Measurements from ENCODE around the gene HERC3.

- TF ChIP-seq EZH2 (IDR thresholded peaks at IDR 0.05) (no peak), POLR2AphosphoS5 (IDR thresholded peaks at IDR 0.05; ENCODE audit: borderline replicate concordance, low read depth, low read length) (no peak), FOXP2 (optimal IDR thresholded peaks at IDR 0.05; ENCODE audit: control extremely low read depth, extremely low read length, insufficient read depth) (no peak)
Measured at GRCh38 chr4:88724406-88724805, 132.1 kb downstream of the HERC3 start.

Measured in SK-N-MC (cell line).